Measurements from ENCODE around the gene LPIN3. TPM values are rescaled to one million over a fixed set of nuclear protein-coding genes. Genes with fewer than 3 reads are reported as not detected.

Gene LPIN3
- total RNA-seq, 4 donors from 2014 or later = 7.6 to 19.8 (median 10.7) TPM

DNA sequence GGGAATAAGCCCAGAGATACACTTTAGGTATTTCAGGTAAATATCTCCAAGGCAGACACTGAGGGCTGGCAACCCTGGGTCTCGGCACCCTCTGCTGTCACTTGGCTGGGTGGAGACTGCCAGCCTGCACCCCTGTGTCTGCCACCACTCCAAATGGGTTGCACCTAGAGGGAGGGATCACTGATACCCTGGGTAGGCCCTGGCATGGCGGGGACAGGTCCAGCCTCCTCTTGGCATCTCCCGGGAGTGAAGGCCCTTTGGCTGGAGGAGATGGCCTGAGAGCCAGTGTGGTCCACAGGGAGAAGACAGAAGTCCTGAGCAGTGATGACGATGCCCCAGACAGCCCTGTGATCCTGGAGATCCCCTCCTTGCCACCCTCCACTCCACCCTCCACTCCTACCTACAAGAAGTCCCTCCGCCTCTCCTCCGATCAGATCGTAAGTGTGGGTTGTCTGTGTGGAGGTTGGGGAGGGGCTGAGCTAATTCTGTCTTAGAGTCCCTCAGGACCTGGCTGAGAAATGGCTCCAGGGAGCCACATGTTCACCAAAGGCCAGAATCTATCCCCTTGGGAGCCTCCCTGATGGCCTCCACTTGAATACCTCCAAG is 15.1 kb downstream of the LPIN3 start:
- Histone ChIP-seq H3K4me1 (peaks cover 0 to 5% (median 0%) of the 10 kb centered on the region in 4 donors), H3K36me3 (peaks cover 3 to 64% (median 51%) of the 10 kb centered on the region in 4 donors), H3K27me3 (no peaks in the 10 kb centered on the region), H3K4me3 (no peak overlapping the region), H3K9me3 (no peaks in the 10 kb centered on the region), H3K27ac (replicated peaks in 1 of 4) (no peak overlapping the region)
- WGBS = 89% methylated on average over 4 of the region's 7 CpGs
- DNase-seq (ENCODE audit: extremely low spot score) = no peak
- TF ChIP-seq EP300 (IDR thresholded peaks at IDR 0.05) = no peak
- TF ChIP-seq, protein P1, sequence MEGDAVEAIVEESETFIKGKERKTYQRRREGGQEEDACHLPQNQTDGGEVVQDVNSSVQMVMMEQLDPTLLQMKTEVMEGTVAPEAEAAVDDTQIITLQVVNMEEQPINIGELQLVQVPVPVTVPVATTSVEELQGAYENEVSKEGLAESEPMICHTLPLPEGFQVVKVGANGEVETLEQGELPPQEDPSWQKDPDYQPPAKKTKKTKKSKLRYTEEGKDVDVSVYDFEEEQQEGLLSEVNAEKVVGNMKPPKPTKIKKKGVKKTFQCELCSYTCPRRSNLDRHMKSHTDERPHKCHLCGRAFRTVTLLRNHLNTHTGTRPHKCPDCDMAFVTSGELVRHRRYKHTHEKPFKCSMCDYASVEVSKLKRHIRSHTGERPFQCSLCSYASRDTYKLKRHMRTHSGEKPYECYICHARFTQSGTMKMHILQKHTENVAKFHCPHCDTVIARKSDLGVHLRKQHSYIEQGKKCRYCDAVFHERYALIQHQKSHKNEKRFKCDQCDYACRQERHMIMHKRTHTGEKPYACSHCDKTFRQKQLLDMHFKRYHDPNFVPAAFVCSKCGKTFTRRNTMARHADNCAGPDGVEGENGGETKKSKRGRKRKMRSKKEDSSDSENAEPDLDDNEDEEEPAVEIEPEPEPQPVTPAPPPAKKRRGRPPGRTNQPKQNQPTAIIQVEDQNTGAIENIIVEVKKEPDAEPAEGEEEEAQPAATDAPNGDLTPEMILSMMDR (IDR thresholded peaks at IDR 0.05) = no peak
- TF ChIP-seq POLR2A (IDR thresholded peaks at IDR 0.05; ENCODE audit: low read depth) = no peak
- TF ChIP-seq POLR2AphosphoS5 (IDR thresholded peaks at IDR 0.05) = no peak
- intact Hi-C loops (cut with DNase I) = no loop called here

DNA sequence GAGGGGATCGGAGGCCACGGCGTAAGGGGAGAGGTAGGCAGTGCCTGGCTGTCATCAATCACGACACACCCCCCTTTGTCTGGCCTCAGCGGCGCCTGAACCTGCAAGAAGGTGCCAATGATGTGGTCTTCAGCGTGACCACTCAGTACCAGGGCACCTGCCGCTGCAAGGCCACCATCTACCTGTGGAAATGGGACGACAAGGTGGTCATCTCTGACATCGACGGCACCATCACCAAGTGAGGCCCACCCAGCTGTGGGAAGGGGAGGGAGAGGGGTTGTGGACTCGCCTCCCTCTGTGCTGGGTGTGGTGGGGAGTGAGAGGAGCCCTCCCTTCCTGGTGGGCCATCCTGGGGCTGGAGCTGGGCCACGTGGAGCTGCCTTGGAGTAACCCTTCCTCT is 16.3 kb downstream of the LPIN3 start:
- Histone ChIP-seq H3K4me3 (no peak overlapping the region), H3K27me3 (no peaks in the 10 kb centered on the region), H3K27ac (replicated peaks in 1 of 4) (no peak overlapping the region), H3K4me1 (peaks cover 0 to 8% (median 0%) of the 10 kb centered on the region in 4 donors), H3K9me3 (no peaks in the 10 kb centered on the region), H3K36me3 (peaks cover 3 to 56% (median 45%) of the 10 kb centered on the region in 4 donors)
- 87% methylated on average over 12 of the region's 13 CpGs for WGBS
- no peak for DNase-seq (ENCODE audit: extremely low spot score)
- TF ChIP-seq POLR2A (IDR thresholded peaks at IDR 0.05; ENCODE audit: low read depth) = no peak
- TF ChIP-seq, protein P1 (IDR thresholded peaks at IDR 0.05) = no peak
- TF ChIP-seq POLR2AphosphoS5 (IDR thresholded peaks at IDR 0.05) = no peak
- intact Hi-C loops (cut with DNase I) = no loop called here

DNA sequence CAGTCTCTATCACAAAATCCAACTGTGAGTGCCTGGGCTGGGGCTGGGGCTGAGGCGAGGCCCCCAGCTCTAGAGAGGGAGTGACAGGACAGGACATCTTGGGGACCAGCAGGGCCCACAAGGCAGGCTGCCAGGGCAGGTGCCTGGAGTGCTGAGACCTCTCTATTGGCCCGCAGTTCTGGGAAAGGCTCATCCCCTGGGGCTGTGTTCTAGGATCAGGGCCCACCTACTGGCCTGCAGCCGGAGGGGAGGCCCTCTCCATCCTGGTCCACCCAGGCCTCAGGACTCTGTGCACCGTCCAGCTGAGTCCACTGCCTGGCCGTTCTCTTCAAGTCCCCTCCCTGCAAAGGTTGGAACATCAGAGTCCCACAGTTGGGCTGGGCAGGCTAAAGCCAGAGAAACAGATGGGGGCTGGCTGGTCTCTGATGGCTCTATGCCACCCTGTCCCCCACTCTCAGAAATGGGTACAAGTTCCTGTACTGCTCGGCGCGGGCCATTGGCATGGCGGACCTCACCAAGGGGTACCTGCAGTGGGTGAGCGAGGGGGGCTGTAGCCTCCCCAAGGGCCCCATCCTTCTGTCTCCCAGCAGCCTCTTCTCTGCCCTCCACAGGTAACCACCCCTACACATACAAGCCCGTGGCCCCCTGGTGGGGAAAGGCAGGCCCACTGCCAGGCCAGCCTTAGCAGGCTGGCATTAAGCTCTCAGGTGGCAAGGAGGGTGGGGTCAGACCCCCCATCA is 17.0 kb downstream of the LPIN3 start:
- intact Hi-C loops (cut with DNase I) = no loop called here
- 86% methylated on average over 10 of the region's 11 CpGs for WGBS
- H3K9me3 ChIP-seq = no peaks in the 10 kb centered on the region
- H3K4me3 ChIP-seq = no peak overlapping the region
- H3K27ac ChIP-seq (replicated peaks in 1 of 4) = no peak overlapping the region
- DNase-seq (ENCODE audit: extremely low spot score) = no peak
- H3K27me3 ChIP-seq = no peaks in the 10 kb centered on the region
- H3K4me1 ChIP-seq = peaks cover 0 to 13% (median 0%) of the 10 kb centered on the region in 4 donors
- TF ChIP-seq POLR2AphosphoS5 (IDR thresholded peaks at IDR 0.05) (no peak), POLR2A (IDR thresholded peaks at IDR 0.05; ENCODE audit: low read depth) (no peak), EP300 (IDR thresholded peaks at IDR 0.05) (no peak)
- TF ChIP-seq, protein P1 (IDR thresholded peaks at IDR 0.05) = no peak
- peaks cover 3 to 51% (median 40%) of the 10 kb centered on the region in 4 donors for H3K36me3 ChIP-seq

GRCh38 chr20:41358230-41358629 is 17.6 kb downstream of the LPIN3 start:
- Histone ChIP-seq H3K9me3 (no peaks in the 10 kb centered on the region), H3K36me3 (peaks cover 3 to 46% (median 36%) of the 10 kb centered on the region in 4 donors)
- intact Hi-C loops (cut with DNase I) = no loop called here

DNA sequence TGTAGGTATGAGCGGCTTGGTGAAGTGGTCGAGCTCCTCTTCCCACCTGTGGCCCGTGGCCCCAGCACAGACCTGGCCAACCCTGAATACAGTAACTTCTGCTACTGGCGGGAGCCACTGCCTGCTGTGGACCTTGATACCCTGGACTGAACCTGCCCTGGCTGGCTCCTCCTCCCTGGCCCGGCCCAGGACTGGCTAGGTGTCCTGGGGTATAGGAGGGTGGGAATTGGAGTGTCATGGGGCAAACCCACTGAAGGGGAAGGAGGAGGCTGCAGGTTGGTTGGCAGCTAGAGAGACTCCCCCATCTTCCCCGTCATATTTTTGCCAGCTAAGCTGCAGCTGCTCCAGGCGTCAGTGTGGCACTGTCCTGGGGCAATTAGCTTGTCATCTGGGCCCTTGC is 18.1 kb downstream of the LPIN3 start:
- Histone ChIP-seq H3K27me3 (peaks cover 0 to 7% (median 0%) of the 10 kb centered on the region in 4 donors), H3K4me1 (peaks cover 0 to 13% (median 0%) of the 10 kb centered on the region in 4 donors), H3K4me3 (no peak overlapping the region), H3K9me3 (no peaks in the 10 kb centered on the region), H3K27ac (replicated peaks in 1 of 4) (no peak overlapping the region), H3K36me3 (peaks cover 3 to 46% (median 36%) of the 10 kb centered on the region in 4 donors)
- no peak for DNase-seq (ENCODE audit: extremely low spot score)
- intact Hi-C loops (cut with DNase I) = no loop called here
- no peak for TF ChIP-seq POLR2A (IDR thresholded peaks at IDR 0.05; ENCODE audit: low read depth)
- no peak for TF ChIP-seq EP300 (IDR thresholded peaks at IDR 0.05)
- TF ChIP-seq, protein P1 (IDR thresholded peaks at IDR 0.05) = no peak
- TF ChIP-seq POLR2AphosphoS5 (IDR thresholded peaks at IDR 0.05) = no peak
- 94% methylated on average over 7 of the region's 7 CpGs for WGBS

More at GRCh38 chr20:41358230-41358629, 17.6 kb downstream of the LPIN3 start:
- 92% methylated on average over 9 of the region's 9 CpGs for WGBS
- no peak overlapping the region for H3K27ac ChIP-seq (replicated peaks in 1 of 4)
- no peak overlapping the region for H3K4me3 ChIP-seq
- H3K4me1 ChIP-seq = peaks cover 0 to 13% (median 0%) of the 10 kb centered on the region in 4 donors
- no peak for DNase-seq (ENCODE audit: extremely low spot score)
- peaks cover 0 to 2% (median 0%) of the 10 kb centered on the region in 4 donors for H3K27me3 ChIP-seq
- TF ChIP-seq EP300 (IDR thresholded peaks at IDR 0.05) = no peak
